ENCODE measurements around the gene TLL2.

Gene TLL2

DNA sequence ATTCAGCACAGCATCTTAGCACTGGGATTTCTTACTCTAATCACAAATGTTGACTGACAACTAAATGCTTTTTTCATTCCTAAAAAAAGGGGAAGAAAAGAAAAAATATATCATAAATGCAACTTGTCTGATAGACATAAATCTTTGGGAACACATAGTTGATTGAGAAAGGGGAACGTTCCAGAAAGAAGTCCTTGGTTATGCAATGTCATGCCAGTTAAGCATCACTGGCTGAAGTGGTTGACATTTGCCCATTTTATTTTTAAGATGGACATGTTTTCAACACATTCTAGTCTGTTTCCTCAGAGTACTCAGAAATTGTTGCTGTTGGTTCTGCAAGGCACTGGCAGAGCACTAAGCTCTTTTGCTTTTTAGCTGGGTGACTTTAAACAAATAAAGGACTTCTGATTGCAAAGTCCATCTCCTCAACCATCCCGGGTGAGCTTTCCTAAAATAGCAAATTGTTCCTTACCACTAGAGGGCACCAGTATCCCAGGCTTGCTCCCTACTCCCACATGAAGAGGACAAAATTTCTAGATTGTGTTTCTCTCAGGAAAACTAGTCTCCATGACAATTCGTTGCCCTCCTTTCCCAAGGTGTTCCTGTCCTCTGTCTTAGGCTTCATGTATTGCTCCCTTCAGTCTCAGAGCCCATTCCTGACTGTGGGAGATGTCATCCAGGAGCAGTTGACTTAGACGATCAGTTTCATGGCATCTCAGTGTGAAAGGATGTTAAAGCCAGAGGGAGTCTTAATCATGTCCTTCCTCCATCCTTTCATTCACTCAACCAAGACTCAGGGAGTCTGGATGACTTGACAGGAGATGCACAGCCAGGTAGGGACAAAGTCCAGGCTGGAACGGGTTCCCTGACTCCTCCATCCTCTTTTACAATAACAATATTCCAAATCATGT, 178.9 kb downstream of the TLL2 start:
- ChIA-PET POLR2A (no interaction called here), CTCF (interaction anchor here (0.7 to 2.0 kb wide), 9 partner anchors 12 to 430 kb away, joined by 3 to 10 read pairs (median 4); no protein-coding TSS in a partner anchor)
- peak; percentile 76 for DNase-seq (ENCODE audit: extremely low spot score)
- TF ChIP-seq LEF1 (IDR thresholded peaks at IDR 0.05; ENCODE audit: borderline replicate concordance) (no peak), FOXM1 (IDR thresholded peaks at IDR 0.05; ENCODE audit: borderline replicate concordance) (no peak), NFRKB (IDR thresholded peaks at IDR 0.05) (no peak), SUZ12 (IDR thresholded peaks at IDR 0.05) (no peak), PKNOX1 (IDR thresholded peaks at IDR 0.05) (no peak), FOXA1 (IDR thresholded peaks at IDR 0.05) (no peak), ARNT (IDR thresholded peaks at IDR 0.05) (no peak), L3MBTL2 (conservative IDR thresholded peaks at IDR 0.05) (no peak)

GRCh38 chr10:96333101-96333500, 180.6 kb downstream of the TLL2 start:
- TF ChIP-seq ZNF384 (IDR thresholded peaks at IDR 0.05) (no peak), ELF4 (IDR thresholded peaks at IDR 0.05) (no peak), L3MBTL2 (conservative IDR thresholded peaks at IDR 0.05) (no peak), TARDBP (IDR thresholded peaks at IDR 0.05) (no peak), LEF1 (IDR thresholded peaks at IDR 0.05; ENCODE audit: borderline replicate concordance) (no peak), FOXK2 (IDR thresholded peaks at IDR 0.05) (no peak), BHLHE40 (IDR thresholded peaks at IDR 0.05; ENCODE audit: borderline replicate concordance) (no peak), FOXA1 (IDR thresholded peaks at IDR 0.05) (no peak), SUZ12 (IDR thresholded peaks at IDR 0.05) (no peak), ARNT (IDR thresholded peaks at IDR 0.05) (no peak), PKNOX1 (IDR thresholded peaks at IDR 0.05) (no peak), SP1 (IDR thresholded peaks at IDR 0.05) (no peak), NFRKB (IDR thresholded peaks at IDR 0.05) (no peak), CTBP1 (IDR thresholded peaks at IDR 0.05; ENCODE audit: borderline replicate concordance) (no peak), HDGF (IDR thresholded peaks at IDR 0.05; ENCODE audit: borderline replicate concordance) (no peak), FOXM1 (IDR thresholded peaks at IDR 0.05; ENCODE audit: borderline replicate concordance) (no peak)
- ChIA-PET POLR2A (no interaction called here), CTCF (interaction anchor here (1.2 to 2.0 kb wide), 2 partner anchors 17 to 104 kb away, joined by 4 to 10 read pairs; no protein-coding TSS in a partner anchor)
- DNase-seq (ENCODE audit: extremely low spot score) = no peak

DNA sequence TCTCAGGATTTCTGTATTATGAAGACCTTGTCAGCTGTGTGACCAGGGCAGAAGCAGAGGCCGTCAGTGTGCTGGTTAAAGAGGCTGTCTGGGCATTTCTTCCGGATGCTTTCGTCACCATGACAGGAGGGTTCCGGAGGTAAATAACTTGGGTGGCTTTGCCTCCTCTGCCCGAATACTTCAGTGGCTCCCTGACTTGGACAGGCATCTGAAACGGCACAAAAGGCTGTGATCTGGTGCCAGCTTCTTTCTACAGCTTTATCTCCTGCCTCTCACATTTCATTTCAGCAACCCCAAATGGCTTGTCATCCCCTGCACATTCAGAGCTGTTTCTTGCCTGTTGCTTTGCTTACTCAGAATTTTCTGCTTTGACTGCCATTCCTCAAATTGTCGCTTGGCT, 186.3 kb downstream of the TLL2 start:
- DNase-seq (ENCODE audit: extremely low spot score) = no peak
- TF ChIP-seq FOXA1 (IDR thresholded peaks at IDR 0.05) = no peak
- TF ChIP-seq PKNOX1 (IDR thresholded peaks at IDR 0.05) = no peak
- TF ChIP-seq SP1 (IDR thresholded peaks at IDR 0.05) = no peak
- TF ChIP-seq TARDBP (IDR thresholded peaks at IDR 0.05) = no peak
- no peak for TF ChIP-seq BHLHE40 (IDR thresholded peaks at IDR 0.05; ENCODE audit: borderline replicate concordance)
- TF ChIP-seq FOXK2 (IDR thresholded peaks at IDR 0.05) = no peak
- no peak for TF ChIP-seq SUZ12 (IDR thresholded peaks at IDR 0.05)
- TF ChIP-seq CTBP1 (IDR thresholded peaks at IDR 0.05; ENCODE audit: borderline replicate concordance) = no peak
- TF ChIP-seq ELF4 (IDR thresholded peaks at IDR 0.05) = no peak
- TF ChIP-seq ZNF384 (IDR thresholded peaks at IDR 0.05) = no peak
- TF ChIP-seq FOXM1 (IDR thresholded peaks at IDR 0.05; ENCODE audit: borderline replicate concordance) = no peak
- no peak for TF ChIP-seq HDGF (IDR thresholded peaks at IDR 0.05; ENCODE audit: borderline replicate concordance)
- TF ChIP-seq NFRKB (IDR thresholded peaks at IDR 0.05) = no peak
- no peak for TF ChIP-seq L3MBTL2 (conservative IDR thresholded peaks at IDR 0.05)
- TF ChIP-seq LEF1 (IDR thresholded peaks at IDR 0.05; ENCODE audit: borderline replicate concordance) = no peak
- CTCF ChIA-PET = interaction anchor here (1.1 kb wide), 1 partner anchor 13 kb away, joined by 3 read pairs; no protein-coding TSS in a partner anchor
- POLR2A ChIA-PET = no interaction called here

- no peak for TF ChIP-seq ELF4 (IDR thresholded peaks at IDR 0.05)
- no peak for TF ChIP-seq NFRKB (IDR thresholded peaks at IDR 0.05)
- no peak for TF ChIP-seq BHLHE40 (IDR thresholded peaks at IDR 0.05; ENCODE audit: borderline replicate concordance)
- no peak for TF ChIP-seq ZNF384 (IDR thresholded peaks at IDR 0.05)
- no peak for TF ChIP-seq TARDBP (IDR thresholded peaks at IDR 0.05)
- no peak for TF ChIP-seq HDGF (IDR thresholded peaks at IDR 0.05; ENCODE audit: borderline replicate concordance)
- no peak for TF ChIP-seq SP1 (IDR thresholded peaks at IDR 0.05)
- TF ChIP-seq PKNOX1 (IDR thresholded peaks at IDR 0.05) = no peak
- TF ChIP-seq ARNT (IDR thresholded peaks at IDR 0.05) = no peak
- TF ChIP-seq L3MBTL2 (conservative IDR thresholded peaks at IDR 0.05) = no peak
- TF ChIP-seq FOXK2 (IDR thresholded peaks at IDR 0.05) = no peak
- TF ChIP-seq LEF1 (IDR thresholded peaks at IDR 0.05; ENCODE audit: borderline replicate concordance) = no peak
- TF ChIP-seq CTBP1 (IDR thresholded peaks at IDR 0.05; ENCODE audit: borderline replicate concordance) = no peak
- TF ChIP-seq FOXM1 (IDR thresholded peaks at IDR 0.05; ENCODE audit: borderline replicate concordance) = no peak
- no peak for TF ChIP-seq FOXA1 (IDR thresholded peaks at IDR 0.05)
- no peak for TF ChIP-seq SUZ12 (IDR thresholded peaks at IDR 0.05)
- CTCF ChIA-PET = no interaction called here
- POLR2A ChIA-PET = no interaction called here
These were observed 187.9 kb downstream of the TLL2 start for GRCh38 chr10:96325719-96326373.

More at GRCh38 chr10:96325719-96326373, 187.9 kb downstream of the TLL2 start:
- no peak for DNase-seq (ENCODE audit: extremely low spot score)

Measured in HEK293T (cell line).